GM12873 (cell line): ENCODE data around the gene NMNAT2.

Experiments
- TF ChIP-seq, protein P1 (sequence below): IDR thresholded peaks from 2 replicates; pipeline ENCODE4 v1.5.1; 2012; ENCODE audit warnings: low read depth, mild to moderate bottlenecking, moderate library complexity, low read length, control low read depth; ENCODE audit not compliant: insufficient read depth; ENCODE audit errors: missing control alignments

Gene NMNAT2

DNA sequence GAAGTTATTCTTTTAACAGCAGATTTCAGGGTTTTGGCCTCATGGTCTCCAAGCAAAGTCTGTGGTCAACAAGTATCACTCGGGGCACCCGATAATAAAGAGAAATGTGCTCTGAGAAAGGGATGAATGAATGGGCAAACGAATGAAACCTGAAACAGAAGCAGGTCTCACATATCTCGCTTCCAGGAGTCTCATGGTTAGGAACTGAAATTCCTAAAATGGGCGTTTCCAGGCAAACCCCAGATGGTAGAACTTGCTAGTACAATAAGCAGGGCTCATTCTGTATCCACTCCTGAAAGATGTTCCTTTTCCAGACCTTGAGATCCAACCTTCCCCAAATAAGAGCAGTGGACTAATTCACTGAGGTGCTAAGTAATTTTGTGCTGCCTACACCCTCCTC lies 144.9 kb downstream of the NMNAT2 start:
- TF ChIP-seq, protein P1, sequence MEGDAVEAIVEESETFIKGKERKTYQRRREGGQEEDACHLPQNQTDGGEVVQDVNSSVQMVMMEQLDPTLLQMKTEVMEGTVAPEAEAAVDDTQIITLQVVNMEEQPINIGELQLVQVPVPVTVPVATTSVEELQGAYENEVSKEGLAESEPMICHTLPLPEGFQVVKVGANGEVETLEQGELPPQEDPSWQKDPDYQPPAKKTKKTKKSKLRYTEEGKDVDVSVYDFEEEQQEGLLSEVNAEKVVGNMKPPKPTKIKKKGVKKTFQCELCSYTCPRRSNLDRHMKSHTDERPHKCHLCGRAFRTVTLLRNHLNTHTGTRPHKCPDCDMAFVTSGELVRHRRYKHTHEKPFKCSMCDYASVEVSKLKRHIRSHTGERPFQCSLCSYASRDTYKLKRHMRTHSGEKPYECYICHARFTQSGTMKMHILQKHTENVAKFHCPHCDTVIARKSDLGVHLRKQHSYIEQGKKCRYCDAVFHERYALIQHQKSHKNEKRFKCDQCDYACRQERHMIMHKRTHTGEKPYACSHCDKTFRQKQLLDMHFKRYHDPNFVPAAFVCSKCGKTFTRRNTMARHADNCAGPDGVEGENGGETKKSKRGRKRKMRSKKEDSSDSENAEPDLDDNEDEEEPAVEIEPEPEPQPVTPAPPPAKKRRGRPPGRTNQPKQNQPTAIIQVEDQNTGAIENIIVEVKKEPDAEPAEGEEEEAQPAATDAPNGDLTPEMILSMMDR: no peak

DNA sequence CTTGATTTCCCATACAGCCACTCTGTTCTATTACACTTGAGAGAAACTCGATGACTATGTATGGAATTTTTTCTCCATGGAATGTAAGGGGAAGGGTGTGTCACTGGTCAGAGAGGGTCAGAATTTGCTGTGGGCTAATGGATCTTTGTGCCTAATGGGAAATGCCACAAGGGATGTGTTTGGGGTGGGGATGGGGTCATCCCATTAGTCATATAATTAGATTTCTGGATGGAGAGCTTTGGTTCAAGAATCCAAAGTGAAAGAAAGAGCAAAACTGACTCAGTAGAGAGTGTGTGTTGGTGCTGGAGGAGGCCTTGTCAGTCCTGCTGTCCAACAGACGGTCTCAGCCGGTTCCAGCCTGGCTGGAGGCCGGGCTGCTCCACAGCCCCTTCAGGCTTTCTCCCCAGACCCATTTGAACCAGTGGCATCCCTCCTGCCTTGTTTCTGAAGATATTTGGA lies 145.8 kb downstream of the NMNAT2 start:
- TF ChIP-seq, protein P1: no peak

DNA sequence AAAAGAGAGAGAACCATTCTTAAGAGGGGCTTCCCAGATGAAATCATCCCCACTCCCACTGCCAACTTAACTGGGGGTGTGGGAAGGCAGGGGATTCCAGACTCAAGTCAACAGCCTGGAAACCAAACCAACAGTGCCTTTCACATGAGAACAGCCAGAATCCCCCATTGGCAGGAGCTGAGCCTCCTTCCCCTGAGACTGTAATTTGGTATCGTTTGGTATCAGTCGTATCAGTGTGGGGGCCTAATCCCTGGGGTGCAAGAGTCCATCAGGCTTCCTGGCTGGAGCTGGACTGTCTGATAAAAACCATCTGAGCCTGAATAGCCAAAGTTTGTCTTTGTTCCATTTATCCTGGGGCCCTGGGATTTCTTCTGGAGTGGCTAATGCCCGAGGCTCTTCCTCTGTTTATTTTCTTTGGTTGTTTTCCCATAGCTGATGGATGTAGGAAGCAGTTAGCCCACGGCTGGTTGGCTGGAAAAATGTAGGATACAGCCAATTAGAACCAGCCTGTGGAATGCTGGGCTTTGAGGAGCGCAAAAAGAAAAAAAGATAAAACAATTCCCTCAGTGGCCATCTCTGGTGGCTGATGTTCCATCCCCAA lies 147.5 kb downstream of the NMNAT2 start:
- TF ChIP-seq, protein P1: no peak

DNA sequence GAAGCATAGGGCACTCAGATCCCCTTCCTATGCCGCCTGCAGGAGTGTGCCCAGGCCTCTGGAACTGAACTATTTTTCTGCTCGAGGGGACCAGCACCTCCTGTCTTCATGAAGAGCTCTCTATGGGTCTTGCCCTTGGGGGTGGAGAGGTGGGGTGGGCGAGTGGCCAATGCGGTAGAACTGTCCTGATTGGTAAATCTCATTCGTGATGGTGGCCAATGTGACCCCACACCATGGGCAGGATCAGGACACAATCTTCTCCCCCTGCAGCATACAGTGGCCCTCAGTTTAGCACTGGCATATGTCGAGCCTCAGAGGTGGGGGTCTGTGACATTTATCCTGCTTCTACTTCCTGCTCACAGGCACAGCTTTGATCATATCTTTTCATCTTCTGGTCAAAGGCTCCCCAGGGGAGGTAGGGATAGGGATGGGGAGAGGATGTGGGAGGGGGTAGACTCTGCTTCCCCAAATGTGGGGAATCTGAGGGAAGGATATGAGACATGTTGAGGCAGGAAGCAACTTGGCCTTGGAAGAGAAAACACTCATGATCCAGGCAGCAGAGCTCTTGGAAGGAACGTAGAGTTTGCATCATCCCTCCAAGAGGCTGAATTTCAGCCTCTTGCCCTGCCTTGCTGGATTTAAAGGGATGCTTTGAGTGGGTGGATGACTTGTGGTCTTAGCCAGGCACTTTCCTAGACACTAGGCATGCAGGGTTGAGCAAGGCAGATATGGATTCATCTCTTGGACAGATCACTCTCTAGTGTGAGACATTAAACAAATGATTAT lies 150.3 kb downstream of the NMNAT2 start:
- TF ChIP-seq, protein P1: no peak

DNA sequence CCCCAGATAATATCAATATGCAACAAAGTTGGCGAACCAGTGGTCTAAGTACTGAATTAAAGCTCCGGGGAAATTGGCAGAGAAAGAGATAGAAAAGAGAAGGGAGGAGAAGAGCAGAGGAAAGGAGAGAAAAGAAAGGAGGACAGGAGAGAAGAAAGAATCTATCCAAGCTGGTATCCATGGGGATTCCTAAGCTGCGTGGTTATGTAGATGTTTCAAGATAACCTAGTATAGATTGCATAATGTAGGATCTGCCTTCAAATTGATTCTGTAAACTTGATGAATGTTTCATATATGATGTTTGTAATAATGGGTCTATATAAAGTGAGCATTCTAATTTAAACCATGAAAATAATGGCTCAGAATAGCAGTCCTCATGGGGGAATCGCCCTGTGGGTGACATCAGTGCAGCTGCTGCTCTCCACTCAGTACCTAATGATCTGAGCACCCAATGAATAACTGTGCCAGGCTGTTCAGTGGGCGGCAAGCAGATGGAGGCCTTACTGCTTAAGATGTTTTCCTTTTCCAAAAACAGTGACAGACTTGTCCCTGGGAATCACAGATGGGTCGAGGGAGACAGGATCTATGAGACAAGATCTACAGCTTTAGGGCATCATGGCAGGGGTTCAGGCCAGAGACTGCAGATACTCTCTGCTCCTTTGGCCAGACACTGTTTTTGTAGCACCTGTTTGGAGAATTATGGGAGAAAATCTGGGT lies 154.1 kb downstream of the NMNAT2 start:
- TF ChIP-seq, protein P1: no peak

DNA sequence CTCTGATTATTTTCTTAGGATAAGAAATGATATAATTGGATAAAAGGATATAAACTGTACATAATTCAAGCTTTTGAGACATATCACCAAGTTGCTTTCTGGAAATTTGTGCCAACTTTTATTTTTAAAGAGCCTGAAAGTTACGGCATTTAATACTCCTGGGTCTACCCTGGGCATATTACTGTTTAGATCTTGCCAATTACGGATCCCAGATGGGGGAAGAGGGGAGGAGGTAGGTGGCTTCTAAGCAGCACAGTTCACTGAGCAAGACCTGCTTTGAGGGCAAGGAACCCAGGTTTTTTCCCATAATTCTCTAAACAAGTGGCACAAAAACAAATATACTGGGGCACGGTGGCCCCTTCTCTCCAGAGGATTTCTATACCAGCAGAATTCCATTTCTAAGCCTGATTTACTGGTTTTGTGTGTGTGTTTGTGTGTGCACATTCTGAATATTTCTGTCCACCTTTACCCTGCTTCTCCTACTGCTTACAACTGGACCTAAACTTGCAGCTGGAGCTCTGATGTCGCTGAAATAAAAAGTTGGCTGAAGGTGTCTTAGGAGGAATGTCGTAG lies 155.5 kb downstream of the NMNAT2 start:
- TF ChIP-seq, protein P1: no peak

DNA sequence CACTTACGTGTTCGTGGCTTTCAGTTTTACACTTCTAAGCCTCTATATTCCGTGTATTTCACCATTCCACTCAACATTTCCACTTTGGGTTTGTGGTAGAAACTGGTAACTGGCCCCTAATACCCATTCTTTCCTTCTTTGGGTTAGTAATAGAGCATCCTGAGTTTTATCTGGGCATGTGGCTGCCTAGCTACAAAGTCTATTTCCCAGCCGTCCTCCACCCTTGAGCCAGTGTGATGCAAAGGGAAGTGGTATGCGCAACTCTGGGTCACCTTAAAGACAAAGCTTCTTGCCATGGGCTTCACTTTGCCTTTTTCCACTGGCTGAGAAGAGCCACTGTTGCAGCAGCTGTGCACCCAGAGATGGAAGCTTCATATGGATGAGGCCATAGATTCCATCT lies 158.3 kb downstream of the NMNAT2 start:
- TF ChIP-seq, protein P1: no peak
